ENCODE data around the gene TNRC6C.

TNRC6C gene

GRCh38 chr17:78002166-78002565 lies 43.7 kb downstream of the TNRC6C start:
- Histone ChIP-seq H3K4me3 (ENCODE audit: low read length) (no peak overlapping the region), H3K9ac (ENCODE audit: low read length) (no peak overlapping the region), H3K4me1 (ENCODE audit: control insufficient read depth, insufficient read depth, low read length) (peaks cover 17% of the 10 kb centered on the region), H3K27me3 (replicated peaks; ENCODE audit: control insufficient read depth, insufficient read depth, low read length) (no peaks in the 10 kb centered on the region), H3K9me3 (ENCODE audit: control insufficient read depth, low read length) (no peaks in the 10 kb centered on the region), H3K36me3 (ENCODE audit: control insufficient read depth, insufficient read depth, low read length, severe bottlenecking) (peaks cover 4% of the 10 kb centered on the region)
- DNase-seq (ENCODE audit: low read depth), result no peak

- Histone ChIP-seq H3K27me3 (replicated peaks; ENCODE audit: control insufficient read depth, insufficient read depth, low read length) (no peaks in the 10 kb centered on the region), H3K4me1 (ENCODE audit: control insufficient read depth, insufficient read depth, low read length) (peaks cover 4% of the 10 kb centered on the region), H3K9ac (ENCODE audit: low read length) (no peak overlapping the region), H3K9me3 (ENCODE audit: control insufficient read depth, low read length) (no peaks in the 10 kb centered on the region), H3K4me3 (ENCODE audit: low read length) (no peak overlapping the region), H3K36me3 (ENCODE audit: control insufficient read depth, insufficient read depth, low read length, severe bottlenecking) (peaks cover 4% of the 10 kb centered on the region)
- DNase-seq (ENCODE audit: low read depth), result no peak
Observed at GRCh38 chr17:78005452-78006171, 47.1 kb downstream of the TNRC6C start.

GRCh38 chr17:78006338-78006737 lies 47.8 kb downstream of the TNRC6C start:
- Histone ChIP-seq H3K9ac (ENCODE audit: low read length) (no peak overlapping the region), H3K36me3 (ENCODE audit: control insufficient read depth, insufficient read depth, low read length, severe bottlenecking) (peaks cover 4% of the 10 kb centered on the region), H3K9me3 (ENCODE audit: control insufficient read depth, low read length) (no peaks in the 10 kb centered on the region), H3K4me3 (ENCODE audit: low read length) (no peak overlapping the region), H3K27me3 (replicated peaks; ENCODE audit: control insufficient read depth, insufficient read depth, low read length) (no peaks in the 10 kb centered on the region), H3K4me1 (ENCODE audit: control insufficient read depth, insufficient read depth, low read length) (no peaks in the 10 kb centered on the region)
- DNase-seq (ENCODE audit: low read depth), result no peak

- H3K27me3 ChIP-seq (replicated peaks; ENCODE audit: control insufficient read depth, insufficient read depth, low read length), result no peaks in the 10 kb centered on the region
- H3K4me1 ChIP-seq (ENCODE audit: control insufficient read depth, insufficient read depth, low read length), result no peaks in the 10 kb centered on the region
- no peak overlapping the region for H3K9ac ChIP-seq (ENCODE audit: low read length)
- H3K36me3 ChIP-seq (ENCODE audit: control insufficient read depth, insufficient read depth, low read length, severe bottlenecking), result peaks cover 9% of the 10 kb centered on the region
- H3K9me3 ChIP-seq (ENCODE audit: control insufficient read depth, low read length), result no peaks in the 10 kb centered on the region
- no peak for DNase-seq (ENCODE audit: low read depth)
- no peak overlapping the region for H3K4me3 ChIP-seq (ENCODE audit: low read length)
Observed at GRCh38 chr17:78007647-78008046, 49.1 kb downstream of the TNRC6C start.

- DNase-seq (ENCODE audit: low read depth), result no peak
- peaks cover 4% of the 10 kb centered on the region for H3K36me3 ChIP-seq (ENCODE audit: control insufficient read depth, insufficient read depth, low read length, severe bottlenecking)
- H3K4me1 ChIP-seq (ENCODE audit: control insufficient read depth, insufficient read depth, low read length), result peaks cover 7% of the 10 kb centered on the region
- H3K4me3 ChIP-seq (ENCODE audit: low read length), result no peak overlapping the region
- no peaks in the 10 kb centered on the region for H3K27me3 ChIP-seq (replicated peaks; ENCODE audit: control insufficient read depth, insufficient read depth, low read length)
- no peaks in the 10 kb centered on the region for H3K9me3 ChIP-seq (ENCODE audit: control insufficient read depth, low read length)
- H3K9ac ChIP-seq (ENCODE audit: low read length), result no peak overlapping the region
Observed at GRCh38 chr17:78010759-78011158, 52.3 kb downstream of the TNRC6C start.

GRCh38 chr17:78012428-78012827 lies 53.9 kb downstream of the TNRC6C start:
- Histone ChIP-seq H3K9me3 (ENCODE audit: control insufficient read depth, low read length) (no peaks in the 10 kb centered on the region), H3K4me3 (ENCODE audit: low read length) (no peak overlapping the region), H3K9ac (ENCODE audit: low read length) (no peak overlapping the region), H3K36me3 (ENCODE audit: control insufficient read depth, insufficient read depth, low read length, severe bottlenecking) (peaks cover 4% of the 10 kb centered on the region), H3K27me3 (replicated peaks; ENCODE audit: control insufficient read depth, insufficient read depth, low read length) (no peaks in the 10 kb centered on the region), H3K4me1 (ENCODE audit: control insufficient read depth, insufficient read depth, low read length) (peaks cover 7% of the 10 kb centered on the region)
- DNase-seq (ENCODE audit: low read depth), result no peak

- H3K4me3 ChIP-seq (ENCODE audit: low read length), result no peak overlapping the region
- no peak overlapping the region for H3K9ac ChIP-seq (ENCODE audit: low read length)
- peaks cover 7% of the 10 kb centered on the region for H3K4me1 ChIP-seq (ENCODE audit: control insufficient read depth, insufficient read depth, low read length)
- H3K27me3 ChIP-seq (replicated peaks; ENCODE audit: control insufficient read depth, insufficient read depth, low read length), result no peaks in the 10 kb centered on the region
- H3K36me3 ChIP-seq (ENCODE audit: control insufficient read depth, insufficient read depth, low read length, severe bottlenecking), result peaks cover 4% of the 10 kb centered on the region
- peak; percentile 93 for DNase-seq (ENCODE audit: low read depth)
- no peaks in the 10 kb centered on the region for H3K9me3 ChIP-seq (ENCODE audit: control insufficient read depth, low read length)
Observed at GRCh38 chr17:78013683-78014467, 55.4 kb downstream of the TNRC6C start.

GRCh38 chr17:78014646-78015045 lies 56.1 kb downstream of the TNRC6C start:
- H3K9ac ChIP-seq (ENCODE audit: low read length), result no peak overlapping the region
- H3K4me3 ChIP-seq (ENCODE audit: low read length), result no peak overlapping the region
- no peak for DNase-seq (ENCODE audit: low read depth)
- H3K36me3 ChIP-seq (ENCODE audit: control insufficient read depth, insufficient read depth, low read length, severe bottlenecking), result peaks cover 4% of the 10 kb centered on the region
- no peaks in the 10 kb centered on the region for H3K9me3 ChIP-seq (ENCODE audit: control insufficient read depth, low read length)
- no peaks in the 10 kb centered on the region for H3K27me3 ChIP-seq (replicated peaks; ENCODE audit: control insufficient read depth, insufficient read depth, low read length)
- H3K4me1 ChIP-seq (ENCODE audit: control insufficient read depth, insufficient read depth, low read length), result peaks cover 10% of the 10 kb centered on the region

- Histone ChIP-seq H3K9me3 (ENCODE audit: control insufficient read depth, low read length) (no peaks in the 10 kb centered on the region), H3K4me3 (ENCODE audit: low read length) (no peak overlapping the region), H3K36me3 (ENCODE audit: control insufficient read depth, insufficient read depth, low read length, severe bottlenecking) (peaks cover 4% of the 10 kb centered on the region), H3K9ac (ENCODE audit: low read length) (no peak overlapping the region), H3K27me3 (replicated peaks; ENCODE audit: control insufficient read depth, insufficient read depth, low read length) (no peaks in the 10 kb centered on the region), H3K4me1 (ENCODE audit: control insufficient read depth, insufficient read depth, low read length) (peaks cover 26% of the 10 kb centered on the region)
- DNase-seq (ENCODE audit: low read depth), result no peak
Observed at GRCh38 chr17:78016852-78017251, 58.3 kb downstream of the TNRC6C start.

- Histone ChIP-seq H3K4me1 (ENCODE audit: control insufficient read depth, insufficient read depth, low read length) (peaks cover 25% of the 10 kb centered on the region), H3K4me3 (ENCODE audit: low read length) (no peak overlapping the region), H3K9me3 (ENCODE audit: control insufficient read depth, low read length) (no peaks in the 10 kb centered on the region), H3K27me3 (replicated peaks; ENCODE audit: control insufficient read depth, insufficient read depth, low read length) (no peaks in the 10 kb centered on the region), H3K9ac (ENCODE audit: low read length) (peak overlapping the region; percentile 8), H3K36me3 (ENCODE audit: control insufficient read depth, insufficient read depth, low read length, severe bottlenecking) (no peaks in the 10 kb centered on the region)
- DNase-seq (ENCODE audit: low read depth), result peak; percentile 75
Observed at GRCh38 chr17:78019367-78019975, 61.0 kb downstream of the TNRC6C start.

- H3K9me3 ChIP-seq (ENCODE audit: control insufficient read depth, low read length), result no peaks in the 10 kb centered on the region
- H3K27me3 ChIP-seq (replicated peaks; ENCODE audit: control insufficient read depth, insufficient read depth, low read length), result no peaks in the 10 kb centered on the region
- no peak for DNase-seq (ENCODE audit: low read depth)
- H3K9ac ChIP-seq (ENCODE audit: low read length), result peak overlapping the region; percentile 8
- H3K36me3 ChIP-seq (ENCODE audit: control insufficient read depth, insufficient read depth, low read length, severe bottlenecking), result no peaks in the 10 kb centered on the region
- peaks cover 25% of the 10 kb centered on the region for H3K4me1 ChIP-seq (ENCODE audit: control insufficient read depth, insufficient read depth, low read length)
- H3K4me3 ChIP-seq (ENCODE audit: low read length), result no peak overlapping the region
Observed at GRCh38 chr17:78019976-78020716, 61.6 kb downstream of the TNRC6C start.

Measured in adipocyte (in vitro differentiated cells).